BJ (cell line): Measurements from ENCODE around the gene DNAJC5. TPM values are rescaled to one million over a fixed set of nuclear protein-coding genes. Genes with fewer than 3 reads are reported as not detected.
"Not testable (repeated sequence)": the region's sequence is repeated elsewhere in the genome, so short reads cannot be mapped to it uniquely, and the experiment has no call there.

Source experiments
- CTCF ChIA-PET: fragments of 350-600 bp; formaldehyde crosslinking; extraction: SDS; loops from one replicate; lab custom pipeline; 2021; ENCODE audit warnings: antibody characterized with exemption, inconsistent platforms; lab: Yijun Ruan, JAX
- POLR2A ChIA-PET: fragments of 300-600 bp; sonication (Branson Sonifier 250); formaldehyde crosslinking; extraction: SDS; loops from one replicate; lab custom pipeline; 2021; ENCODE audit warnings: antibody characterized with exemption; lab: Charles Lee
- DNase-seq: peaks from one replicate; pipeline ENCODE4 v3.0.0-alpha.2; 2011; ENCODE audit warnings: low read depth
- H3K27me3 ChIP-seq: 2 replicates; pipeline ENCODE4 v1.6.0; 2011; ENCODE audit warnings: low read length; ENCODE audit not compliant: control insufficient read depth, insufficient read depth
- H3K36me3 ChIP-seq: 2 replicates; pipeline ENCODE4 v1.5.1; 2011; ENCODE audit warnings: low read length; ENCODE audit not compliant: control insufficient read depth, insufficient read depth
- H3K4me3 ChIP-seq: 2 replicates; pipeline ENCODE4 v1.5.1; 2011; ENCODE audit warnings: low read depth, mild to moderate bottlenecking, control low read depth, low read length
- polyA plus RNA-seq: library from polyadenylated mRNA; depleted of rRNA; stranded (reverse); fragments of >200 nt; gene quantifications from 2 replicates; pipeline ENCODE4 v1.2.3, GENCODE V29; 2011
- TF ChIP-seq, protein P1 (sequence below): IDR thresholded peaks from 2 replicates; pipeline ENCODE4 v1.5.1; 2011; ENCODE audit warnings: low read depth, mild to moderate bottlenecking, control low read depth, inconsistent platforms, low read length, moderate library complexity; ENCODE audit not compliant: insufficient read depth

DNAJC5 gene
- polyA plus RNA-seq, 1 experiment = 45.6 TPM

DNA sequence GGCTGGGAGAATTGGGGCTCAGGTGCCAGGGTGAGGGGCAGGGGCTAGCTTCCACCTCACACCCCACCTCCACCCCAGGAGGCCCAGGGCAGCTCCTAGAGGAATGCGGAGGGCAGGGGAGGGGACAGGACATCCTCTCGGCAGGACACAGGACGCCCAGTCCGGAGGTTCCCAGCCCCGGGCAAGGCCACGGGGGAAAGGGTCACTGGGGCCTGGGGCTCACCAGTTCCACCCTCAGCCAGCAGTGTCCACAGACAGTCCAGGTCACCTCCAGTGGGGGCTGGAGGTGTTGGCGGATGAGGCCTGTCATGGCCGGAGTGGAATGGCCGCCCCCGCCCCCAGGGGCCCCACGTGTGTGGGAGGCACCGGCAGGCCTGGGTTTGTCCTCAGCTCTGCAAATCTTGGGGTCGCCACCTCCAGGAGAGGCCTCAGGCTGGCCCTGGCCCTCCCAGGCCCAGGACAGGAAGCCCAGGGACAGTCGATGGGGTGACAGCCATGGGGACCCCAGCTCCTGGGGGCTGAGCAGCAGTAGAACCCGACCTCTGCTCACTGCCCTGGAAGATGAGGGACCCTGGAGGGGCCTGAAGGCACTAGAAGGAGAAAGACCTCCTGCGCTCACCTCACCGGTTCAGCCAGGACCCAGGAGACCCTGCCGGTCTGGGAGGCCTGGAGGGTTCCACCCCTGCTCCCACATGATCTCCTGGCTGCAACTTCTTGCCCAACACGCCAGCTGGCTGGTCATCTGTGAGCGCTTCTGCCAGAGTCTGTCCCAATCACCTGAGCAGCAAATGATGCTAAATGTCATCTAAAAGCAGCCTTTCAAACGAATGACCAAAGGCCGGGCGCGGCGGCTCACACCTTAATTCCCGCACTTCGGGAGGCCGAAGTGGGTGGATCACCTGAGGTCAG lies 46.7 kb upstream of the DNAJC5 start:
- ChIA-PET POLR2A (no interaction called here), CTCF (interaction anchor here (0.9 kb wide), 1 partner anchor 31 kb away, joined by 4 read pairs; no protein-coding TSS in a partner anchor)
- TF ChIP-seq, protein P1, sequence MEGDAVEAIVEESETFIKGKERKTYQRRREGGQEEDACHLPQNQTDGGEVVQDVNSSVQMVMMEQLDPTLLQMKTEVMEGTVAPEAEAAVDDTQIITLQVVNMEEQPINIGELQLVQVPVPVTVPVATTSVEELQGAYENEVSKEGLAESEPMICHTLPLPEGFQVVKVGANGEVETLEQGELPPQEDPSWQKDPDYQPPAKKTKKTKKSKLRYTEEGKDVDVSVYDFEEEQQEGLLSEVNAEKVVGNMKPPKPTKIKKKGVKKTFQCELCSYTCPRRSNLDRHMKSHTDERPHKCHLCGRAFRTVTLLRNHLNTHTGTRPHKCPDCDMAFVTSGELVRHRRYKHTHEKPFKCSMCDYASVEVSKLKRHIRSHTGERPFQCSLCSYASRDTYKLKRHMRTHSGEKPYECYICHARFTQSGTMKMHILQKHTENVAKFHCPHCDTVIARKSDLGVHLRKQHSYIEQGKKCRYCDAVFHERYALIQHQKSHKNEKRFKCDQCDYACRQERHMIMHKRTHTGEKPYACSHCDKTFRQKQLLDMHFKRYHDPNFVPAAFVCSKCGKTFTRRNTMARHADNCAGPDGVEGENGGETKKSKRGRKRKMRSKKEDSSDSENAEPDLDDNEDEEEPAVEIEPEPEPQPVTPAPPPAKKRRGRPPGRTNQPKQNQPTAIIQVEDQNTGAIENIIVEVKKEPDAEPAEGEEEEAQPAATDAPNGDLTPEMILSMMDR = no peak
- 0 out of 2 replicates have a peak, but pooled peaks cover 2% of the 10 kb centered on the region for H3K27me3 ChIP-seq
- no peaks in the 10 kb centered on the region for H3K36me3 ChIP-seq
- no peak overlapping the region for H3K4me3 ChIP-seq
- no peak for DNase-seq

DNA sequence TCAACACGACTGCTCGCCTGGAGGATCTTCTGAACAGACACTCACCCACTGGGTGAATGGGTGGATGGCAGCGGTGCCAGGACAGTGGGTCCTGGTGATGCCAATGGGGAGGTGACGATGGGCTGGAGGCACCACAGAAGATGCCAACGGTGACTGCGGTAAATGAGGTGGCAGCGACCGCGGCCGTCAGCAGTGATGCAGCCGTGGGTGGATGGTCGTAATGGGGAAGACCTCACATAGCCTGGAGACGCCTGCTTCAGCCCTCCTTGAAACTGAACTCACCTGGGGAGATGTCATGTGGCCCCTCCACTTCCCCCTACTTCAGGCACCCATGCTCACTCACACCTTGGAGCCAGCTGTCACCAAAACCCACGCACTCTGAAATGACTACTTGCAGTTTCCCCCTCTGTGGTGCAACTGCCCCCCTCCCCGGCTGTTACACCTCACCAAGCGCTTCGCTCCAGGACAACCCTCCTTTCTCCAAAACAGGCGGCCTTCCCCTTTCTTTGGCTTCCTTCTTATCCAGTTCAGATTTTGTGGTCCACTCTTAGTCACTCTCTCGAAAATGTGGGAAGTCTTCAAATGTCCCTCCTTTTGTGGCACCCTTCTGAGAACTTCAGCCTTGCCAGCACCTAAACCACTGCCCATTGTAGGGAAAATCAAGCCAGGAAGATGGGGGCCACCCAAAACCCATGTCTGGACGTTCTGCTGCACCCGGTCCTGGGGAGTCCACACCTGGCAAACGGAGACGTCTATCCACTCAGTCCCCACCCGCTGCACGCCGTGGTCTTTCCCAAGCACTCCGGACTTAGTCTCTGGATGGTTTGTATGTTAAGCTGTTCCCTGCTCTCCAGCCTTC lies 44.0 kb upstream of the DNAJC5 start:
- TF ChIP-seq, protein P1 = no peak
- peaks cover 1% of the 10 kb centered on the region for H3K27me3 ChIP-seq
- DNase-seq = no peak
- ChIA-PET POLR2A (no interaction called here), CTCF (no interaction called here)
- no peaks in the 10 kb centered on the region for H3K36me3 ChIP-seq
- H3K4me3 ChIP-seq = no peak overlapping the region

DNA sequence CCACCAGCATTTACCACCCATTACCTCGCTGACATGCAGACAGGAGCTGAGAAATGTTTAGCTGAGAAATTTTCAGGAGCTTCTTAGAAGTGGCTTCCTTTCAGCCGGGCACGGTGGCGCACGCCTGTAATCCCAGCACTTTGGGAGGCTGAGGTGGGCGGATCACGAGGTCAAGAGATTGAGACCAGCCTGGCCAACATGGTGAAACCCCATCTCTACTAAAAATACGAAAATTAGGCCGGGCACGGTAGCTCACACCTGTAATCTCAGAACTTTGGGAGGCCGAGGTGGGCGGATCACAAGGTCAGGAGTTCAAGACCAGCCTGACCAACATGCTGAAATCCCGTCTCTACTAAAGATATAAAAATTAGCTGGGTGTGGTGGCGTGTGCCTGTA lies 43.4 kb upstream of the DNAJC5 start:
- CTCF ChIA-PET, H3K36me3 ChIP-seq, DNase-seq, POLR2A ChIA-PET, H3K27me3 ChIP-seq, H3K4me3 ChIP-seq: not testable (repeated sequence)

DNA sequence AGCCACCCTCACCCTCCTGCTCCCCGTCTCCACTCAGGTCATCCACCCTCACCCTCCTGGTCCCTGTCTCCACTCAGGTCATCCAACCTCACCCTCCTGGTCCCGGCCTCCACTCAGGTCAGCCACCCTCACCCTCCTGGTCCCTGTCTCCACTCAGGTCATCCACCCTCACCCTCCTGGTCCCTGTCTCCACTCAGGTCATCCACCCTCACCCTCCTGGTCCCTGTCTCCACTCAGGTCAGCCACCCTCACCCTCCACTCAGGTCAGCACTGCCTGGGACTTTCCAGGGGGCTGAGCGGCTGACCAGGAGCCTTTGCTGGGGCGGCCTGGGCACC lies 41.2 kb upstream of the DNAJC5 start:
- DNase-seq, POLR2A ChIA-PET, H3K4me3 ChIP-seq, H3K36me3 ChIP-seq, H3K27me3 ChIP-seq: not testable (repeated sequence)
- CTCF ChIA-PET = interaction anchor here (1.2 to 3.0 kb wide), 4 partner anchors 11 to 316 kb away, joined by 3 to 16 read pairs (median 4); partner anchors contain the start of genes PTK6 and TPD52L2

DNA sequence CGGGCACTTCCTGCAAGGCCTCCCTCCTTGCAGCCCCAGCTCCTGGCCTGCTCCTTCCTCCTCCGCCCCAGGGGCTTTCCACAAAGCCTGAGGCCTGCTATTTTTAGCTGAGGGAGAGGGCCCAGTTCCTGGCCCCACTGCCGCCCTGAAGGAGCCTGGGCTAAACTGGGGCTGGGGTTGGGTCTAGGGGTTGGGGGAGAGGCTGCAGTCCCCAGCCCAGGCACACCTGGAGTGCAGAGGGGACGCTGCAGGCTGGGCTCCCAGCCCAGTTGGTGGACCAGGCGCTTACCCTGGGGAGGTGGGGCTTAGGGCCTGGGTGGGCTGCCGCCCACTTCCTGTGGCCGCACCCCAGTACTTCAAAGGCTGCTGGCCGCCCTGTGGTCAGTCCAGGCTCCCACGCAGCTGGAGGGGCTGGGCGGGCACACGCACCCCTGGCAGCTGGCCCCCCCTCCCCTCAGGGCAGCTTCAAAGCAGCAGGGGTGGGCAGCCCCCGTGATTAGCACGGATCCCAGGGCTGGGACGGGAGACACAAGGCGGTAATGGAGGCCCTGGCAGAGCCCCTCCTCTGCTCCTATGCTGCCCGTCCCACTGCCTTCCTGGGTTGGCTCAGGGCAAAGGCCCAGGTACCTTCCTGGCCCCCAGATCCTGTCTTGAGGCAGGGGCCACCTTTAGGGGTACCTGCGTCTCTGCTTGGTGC lies 40.7 kb upstream of the DNAJC5 start:
- H3K27me3 ChIP-seq = peaks cover 2% of the 10 kb centered on the region
- no peaks in the 10 kb centered on the region for H3K36me3 ChIP-seq
- TF ChIP-seq, protein P1 = no peak
- DNase-seq = no peak
- CTCF ChIA-PET = interaction anchor here (1.2 to 3.0 kb wide), 5 partner anchors 10 to 316 kb away, joined by 3 to 16 read pairs (median 4); partner anchors contain the start of genes PTK6 and TPD52L2
- no peak overlapping the region for H3K4me3 ChIP-seq
- POLR2A ChIA-PET = no interaction called here
